UCSD-AML1 (cell line): ENCODE results near the gene AQP7.
A peak's percentile ranks its signal among the peaks of the same experiment; 100 is the strongest.
"Not testable (repeated sequence)": the region's sequence is repeated elsewhere in the genome, so short reads cannot be mapped to it uniquely, and the experiment has no call there.

ENCODE experiments used
- DNase-seq: peaks from one replicate; lab custom pipeline; 2025; ENCODE audit not compliant: unreplicated experiment; lab: John Stamatoyannopoulos, UW

AQP7 gene

DNA sequence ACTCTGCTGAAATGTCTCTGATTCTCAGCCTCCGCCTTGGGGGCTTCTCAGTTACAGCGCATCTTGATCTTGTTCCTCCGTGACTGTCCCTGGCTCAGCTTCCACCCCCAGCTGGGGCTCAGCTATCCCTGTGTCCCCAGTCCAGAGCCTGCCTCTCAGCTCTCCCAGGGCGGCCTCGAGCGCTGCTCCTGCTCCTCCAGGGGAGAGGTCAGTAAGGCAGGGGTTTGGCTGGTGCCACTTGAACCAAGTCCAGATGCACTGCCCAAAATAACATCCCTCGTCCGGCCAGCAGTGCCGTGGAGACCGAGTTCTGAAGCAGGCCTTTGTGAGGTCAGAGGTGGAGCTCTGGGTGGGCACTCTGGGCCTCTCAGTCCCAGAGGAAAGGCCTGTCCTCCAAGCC is at the start of gene AQP7:
TSS of gene AQP7 (minus strand) at position 198 of the 400 bp plus-strand sequence. CDS start 1,306 bp downstream, outside the sequence.
- DNase-seq, result not testable (repeated sequence)

- no peak for DNase-seq
Observed at GRCh38 chr9:33450621-33451146, 48.3 kb upstream of the AQP7 start.

DNA sequence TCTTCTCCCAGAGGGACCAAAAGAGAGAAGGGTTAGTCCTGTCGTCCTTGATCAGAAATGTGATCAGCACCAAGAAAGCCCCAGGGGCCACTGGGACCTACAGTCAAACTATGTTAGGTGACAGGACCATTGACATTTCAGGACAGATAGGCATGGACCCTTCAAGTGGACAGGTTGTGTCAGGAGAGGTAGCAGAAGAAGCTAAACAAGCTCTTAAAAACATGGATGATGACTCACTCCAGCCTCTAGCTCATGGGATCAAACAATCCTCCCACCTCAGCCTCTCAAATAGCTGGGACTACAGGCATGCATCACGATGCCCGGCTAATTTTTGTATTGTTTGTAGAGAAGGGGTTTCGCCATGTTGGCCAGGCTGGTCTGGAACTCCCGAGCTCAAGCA is 47.3 kb upstream of the AQP7 start:
- no peak for DNase-seq

DNA sequence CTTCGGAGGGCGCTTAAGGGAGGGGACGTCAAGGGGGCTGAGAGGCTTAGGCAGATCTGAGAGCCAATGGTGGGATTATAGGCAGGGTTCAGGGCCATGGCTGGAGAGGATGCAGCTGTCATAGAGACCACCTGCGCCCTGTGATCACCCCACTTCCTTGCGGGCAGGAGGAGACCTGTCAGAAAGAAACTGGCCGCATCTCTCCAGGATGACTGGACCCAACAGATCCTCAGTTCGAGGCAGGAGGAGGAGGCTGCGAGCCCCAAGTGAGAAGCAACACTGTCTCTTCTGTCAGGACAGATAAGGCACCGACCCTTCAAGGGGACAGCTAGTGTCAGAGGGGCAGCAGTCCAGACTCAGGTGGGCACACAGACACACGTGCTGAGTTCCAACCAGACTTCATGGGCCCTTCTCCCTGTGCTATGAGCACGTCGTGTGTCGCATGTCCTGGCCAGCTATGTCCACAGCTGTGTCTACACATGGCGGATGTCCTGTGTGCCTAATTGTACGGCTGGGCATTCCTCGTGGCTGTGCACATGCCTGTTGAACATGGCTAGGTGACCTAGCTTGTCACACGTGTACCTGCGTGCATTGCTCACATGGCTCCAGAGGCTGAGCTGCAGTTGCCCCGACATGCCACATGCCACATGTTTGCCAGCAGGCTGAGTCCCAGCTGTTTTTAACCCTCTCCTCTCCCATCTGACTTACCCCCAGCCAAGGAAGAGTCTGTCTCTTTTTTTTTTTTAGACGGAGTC is 45.6 kb upstream of the AQP7 start:
- DNase-seq, result no peak

GRCh38 chr9:33446946-33447798 is 44.8 kb upstream of the AQP7 start, which contains the start of gene AQP3:
TSS of gene AQP3 (minus strand) at chr9:33447593. CDS start at chr9:33447530, 63 bp downstream.
- peak; percentile 70 for DNase-seq

DNA sequence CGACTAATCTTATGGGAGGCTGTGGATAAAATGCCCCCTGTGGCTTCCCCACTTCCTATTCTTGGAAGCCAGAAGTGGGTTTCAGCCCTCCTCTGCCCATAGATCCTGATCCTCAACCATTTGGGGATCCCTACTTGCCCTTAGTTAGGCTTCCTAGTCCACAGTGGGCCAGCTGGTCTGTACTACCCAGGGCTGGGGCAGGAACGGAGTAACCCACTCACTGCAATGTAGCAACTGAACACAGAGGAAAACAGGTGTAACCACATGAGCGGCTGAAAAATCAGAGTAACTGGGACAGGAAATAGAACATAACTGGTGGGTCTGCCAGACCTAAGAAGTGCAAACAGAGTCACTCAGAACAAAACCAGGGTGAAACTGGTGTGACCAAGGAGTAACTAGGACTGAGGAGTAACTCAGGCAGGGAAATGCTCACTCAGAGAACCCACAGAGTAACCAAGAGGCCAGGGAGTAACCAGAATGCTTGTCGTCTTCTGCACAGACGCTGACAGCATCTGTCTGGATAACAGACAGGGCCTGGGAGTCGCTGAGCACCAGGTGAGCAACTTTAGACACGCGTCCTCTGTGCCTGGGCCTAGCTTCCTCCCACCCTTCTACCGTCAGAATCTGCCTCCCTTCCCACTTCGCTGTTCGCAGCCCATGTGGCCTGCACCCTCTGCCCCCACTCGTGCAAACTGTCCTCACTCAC is 44.0 kb upstream of the AQP7 start:
- DNase-seq, result no peak

DNA sequence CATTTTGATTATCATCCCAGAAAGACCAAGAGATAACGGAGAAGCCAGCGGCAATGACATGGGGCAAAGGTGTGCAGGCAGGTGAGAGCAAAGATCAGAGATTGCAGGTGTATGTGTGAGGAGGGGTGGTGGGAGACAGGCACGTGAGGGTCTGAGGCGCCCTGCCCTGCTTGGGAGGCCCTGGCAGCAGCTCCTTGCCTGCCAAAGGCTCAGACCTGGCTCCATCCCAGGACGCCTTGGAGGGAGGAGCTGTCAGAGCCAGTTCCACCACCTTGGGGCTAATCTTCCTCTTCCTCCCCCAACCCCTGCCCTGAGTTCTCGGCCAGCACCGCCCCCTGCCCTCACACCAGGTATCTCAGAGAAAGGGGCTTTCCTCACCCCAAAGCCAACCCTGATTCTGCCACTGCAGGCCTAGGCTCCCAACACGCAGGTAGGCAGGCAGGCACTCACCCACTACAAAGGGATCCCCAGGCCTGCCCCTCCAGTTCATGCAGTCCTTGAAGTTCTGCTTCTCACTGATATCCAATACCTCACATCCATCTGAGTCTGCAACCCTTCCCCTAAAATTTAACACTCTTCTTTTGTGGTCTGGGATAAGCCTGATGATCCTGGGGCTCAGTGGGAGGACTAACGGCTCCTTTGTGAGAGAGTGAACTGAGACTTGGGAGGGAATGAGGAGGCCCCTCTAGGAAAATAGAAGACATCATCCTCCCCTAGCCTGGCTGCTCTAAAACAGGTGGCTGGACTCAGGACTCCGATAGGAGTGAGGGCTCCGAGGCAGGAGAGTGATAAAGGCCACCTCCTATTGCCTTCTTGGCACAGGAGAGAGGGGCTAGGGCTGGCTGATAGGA is 43.2 kb upstream of the AQP7 start:
- no peak for DNase-seq

DNA sequence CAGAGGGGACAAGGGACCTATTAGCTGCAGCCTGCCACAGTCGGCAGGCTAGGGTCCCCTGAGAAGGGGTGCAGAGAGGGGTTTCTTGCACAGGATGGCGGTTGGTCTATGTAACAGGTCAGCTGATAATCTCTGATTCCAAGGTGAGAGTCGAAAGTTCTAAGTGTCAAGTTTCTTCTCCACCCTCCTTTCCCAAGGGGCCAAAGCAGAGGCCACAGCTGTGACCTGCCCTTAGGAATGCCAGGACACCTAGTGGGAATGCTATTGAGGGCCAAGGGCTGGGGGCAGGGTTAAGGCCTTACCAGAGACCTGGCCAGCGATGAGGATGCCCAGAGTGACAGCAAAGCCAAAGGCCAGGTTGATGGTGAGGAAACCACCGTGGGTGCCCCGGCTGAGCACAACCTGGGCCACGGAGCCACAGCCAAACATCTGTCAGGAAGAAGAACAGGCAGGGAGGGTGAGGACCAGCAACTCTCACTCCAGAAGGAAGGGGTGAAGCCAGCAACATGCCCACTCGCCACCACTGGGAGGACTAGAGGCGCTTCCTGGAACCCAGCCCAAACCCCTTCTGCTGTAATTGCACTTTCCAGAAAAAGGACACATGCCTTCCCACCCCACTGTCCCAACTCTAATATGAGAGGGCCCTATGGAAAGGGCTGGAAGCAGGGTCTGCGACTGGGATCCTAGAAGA is 41.2 kb upstream of the AQP7 start:
- DNase-seq, result no peak

DNA sequence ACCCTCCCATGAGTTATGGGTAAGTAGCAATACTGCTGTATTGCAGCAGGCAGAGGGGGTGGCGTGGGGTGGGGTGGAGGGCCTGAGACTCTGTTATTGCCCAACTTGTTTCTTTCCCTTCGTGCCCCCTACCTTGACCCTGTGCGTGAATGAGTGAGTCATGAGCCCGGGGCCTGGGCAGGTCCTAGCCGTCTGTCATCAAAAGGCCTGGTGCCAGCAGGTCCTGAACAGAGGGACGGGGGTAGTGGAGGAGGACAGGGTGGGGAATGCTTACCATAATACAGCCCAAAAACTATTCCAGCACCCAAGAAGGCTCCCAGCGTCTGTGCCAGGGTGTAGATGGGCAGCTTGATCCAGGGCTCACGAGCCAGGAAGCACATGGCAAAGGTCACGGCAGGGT is 40.7 kb upstream of the AQP7 start:
- no peak for DNase-seq

DNA sequence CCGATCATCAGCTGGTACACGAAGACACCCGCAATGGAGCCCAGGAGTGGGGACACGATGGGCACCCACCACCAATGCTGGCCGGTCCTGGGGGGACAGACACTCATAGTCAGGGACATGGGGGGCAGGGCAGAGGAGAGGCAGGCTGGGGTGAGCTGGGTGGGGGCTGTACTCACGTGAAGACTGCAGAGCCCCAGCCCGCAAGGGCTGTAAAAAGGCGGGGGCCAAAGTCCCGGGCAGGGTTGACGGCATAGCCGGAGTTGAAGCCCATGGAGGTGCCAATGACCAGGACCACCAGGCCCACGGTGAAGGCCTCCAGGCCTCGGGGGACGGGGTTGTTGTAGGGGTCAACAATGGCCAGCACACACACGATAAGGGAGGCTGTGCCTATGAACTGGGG is 39.8 kb upstream of the AQP7 start:
- no peak for DNase-seq

DNA sequence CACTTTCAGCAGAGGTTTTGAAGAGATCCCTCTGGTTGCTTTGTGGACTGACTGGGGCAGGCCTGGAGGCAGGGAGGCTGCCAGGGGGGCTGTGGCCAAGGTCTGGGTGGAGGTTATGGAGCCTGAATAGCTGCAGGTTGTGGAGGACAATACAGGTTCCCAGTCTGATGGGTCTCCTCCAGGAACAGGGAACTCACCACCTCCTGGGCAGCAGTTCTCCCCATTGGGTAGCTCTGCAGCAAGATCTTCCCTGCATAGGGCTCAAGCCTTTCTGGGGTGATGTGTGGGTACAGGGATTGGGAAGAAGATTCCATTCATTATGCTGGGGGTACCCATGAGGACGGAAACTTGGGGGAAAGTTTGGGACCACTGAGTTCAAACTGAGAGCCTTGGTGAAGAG is 38.2 kb upstream of the AQP7 start:
- no peak for DNase-seq

GRCh38 chr9:33440204-33440603 is 37.8 kb upstream of the AQP7 start:
- DNase-seq, result no peak

GRCh38 chr9:33439731-33440130 is 37.4 kb upstream of the AQP7 start:
- DNase-seq, result no peak

DNA sequence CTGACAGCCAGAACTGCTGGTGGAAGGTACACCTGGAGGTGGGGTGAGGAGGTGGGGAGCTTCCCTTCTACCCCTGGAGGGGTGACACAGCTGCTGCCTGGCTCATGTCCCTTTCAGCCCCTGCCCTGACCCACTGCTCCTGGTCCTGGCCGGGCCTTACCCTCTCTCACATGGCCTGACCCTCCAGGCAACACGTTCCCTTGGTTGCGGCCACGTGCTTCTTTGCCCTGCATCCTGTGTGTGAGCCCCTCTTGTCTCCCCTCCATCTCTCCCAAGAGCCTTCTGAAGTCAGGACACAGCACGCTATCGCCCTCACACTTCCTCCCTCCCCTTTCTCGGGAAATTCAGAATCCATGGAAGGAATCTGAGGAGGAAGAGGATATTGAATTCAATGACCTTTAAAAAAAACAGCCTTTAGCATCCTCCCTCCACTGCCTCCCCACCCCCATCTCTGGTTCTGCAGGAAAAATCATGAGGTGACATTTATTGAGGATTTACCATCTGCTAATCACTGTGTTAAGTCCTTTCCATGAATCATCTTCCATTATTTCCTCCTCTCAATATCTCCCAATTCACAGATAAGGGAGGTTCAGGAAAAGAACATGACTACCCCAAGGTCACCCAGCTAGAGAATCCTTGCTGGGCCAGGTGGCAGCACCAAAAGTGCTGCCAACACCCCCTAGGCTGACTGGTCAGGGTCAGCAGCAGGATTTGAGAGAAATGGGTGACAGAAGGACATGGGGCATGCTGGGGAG is 36.7 kb upstream of the AQP7 start:
- DNase-seq, result no peak

DNA sequence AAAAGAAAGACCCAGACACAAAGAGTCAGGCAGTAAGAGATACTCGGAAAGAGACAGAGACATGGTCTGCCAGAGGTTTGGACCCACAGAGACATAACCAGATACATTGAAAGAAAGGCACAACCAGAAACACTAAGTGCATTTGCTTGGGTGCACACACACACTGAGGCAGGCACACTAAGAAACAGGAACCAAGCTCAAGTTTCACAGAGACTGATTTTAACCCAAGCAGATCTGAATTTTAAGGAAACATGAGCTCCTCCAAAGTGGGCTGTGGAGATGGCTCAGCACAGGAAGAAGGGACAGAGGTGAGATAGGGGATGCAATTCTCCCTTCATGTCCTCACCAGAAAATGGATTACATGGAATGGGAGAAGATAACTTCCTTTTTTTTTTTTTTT is 35.5 kb upstream of the AQP7 start:
- DNase-seq, result no peak

DNA sequence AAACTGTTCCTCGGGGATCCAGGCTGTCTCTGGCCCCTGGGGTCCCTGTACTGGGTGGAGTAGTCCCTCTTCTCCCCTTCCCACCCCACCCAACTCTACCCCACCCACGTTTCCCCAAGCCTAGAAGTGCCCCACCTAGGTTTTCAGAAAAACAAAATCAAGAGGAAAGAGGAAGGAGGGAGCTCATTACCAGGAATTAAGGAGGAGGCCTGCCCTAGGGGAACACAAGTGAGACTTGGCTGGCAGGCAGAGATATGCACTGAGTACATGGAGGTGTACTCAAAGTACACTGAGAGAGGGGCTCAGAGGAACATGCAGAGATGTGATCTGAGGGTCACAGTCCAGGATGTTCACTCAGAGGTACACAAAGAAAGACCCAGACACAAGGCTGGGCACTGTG is 34.8 kb upstream of the AQP7 start:
- DNase-seq, result no peak

- no peak for DNase-seq
Observed at GRCh38 chr9:33436445-33436844, 34.1 kb upstream of the AQP7 start.

DNA sequence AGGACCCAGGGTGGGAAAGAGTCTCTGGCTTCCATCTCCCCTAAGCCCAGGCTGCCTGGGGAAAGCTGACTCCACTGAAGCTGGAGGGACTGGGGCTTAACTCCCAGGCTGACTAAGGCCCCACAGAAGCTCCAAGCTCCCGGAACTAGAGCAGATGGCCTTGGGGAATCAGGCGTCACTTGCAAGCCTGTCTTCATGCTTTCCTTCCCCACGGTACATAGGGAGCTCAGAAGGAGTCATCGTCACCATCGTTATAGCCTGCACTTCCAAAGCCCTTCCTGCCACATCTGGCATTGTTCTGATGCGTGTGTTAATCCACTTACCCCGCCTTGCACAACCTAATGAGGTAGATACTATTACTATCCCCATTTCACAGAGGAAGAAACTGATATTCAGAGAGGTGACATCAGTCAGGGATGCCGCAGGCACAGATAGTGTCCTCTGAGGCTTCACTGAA is 33.5 kb upstream of the AQP7 start:
- no peak for DNase-seq
